Mesodermal cell (in vitro differentiated cells): ENCODE data around the gene TAC3.

ENCODE experiments used
- H3K27ac ChIP-seq: 2 replicates; pipeline ENCODE4 v1.7.0; 2013; ENCODE audit warnings: mild to moderate bottlenecking, low read depth, low read length, moderate library complexity; ENCODE audit not compliant: severe bottlenecking
- H3K36me3 ChIP-seq: 2 replicates; pipeline ENCODE4 v1.7.1; 2013; ENCODE audit warnings: mild to moderate bottlenecking, low read length, moderate library complexity; ENCODE audit not compliant: control insufficient read depth, insufficient read depth
- H3K4me1 ChIP-seq: one replicate; pipeline ENCODE4 v1.7.1; 2013; ENCODE audit warnings: mild to moderate bottlenecking, low read length; ENCODE audit not compliant: insufficient read depth, control insufficient read depth, poor library complexity, severe bottlenecking
- H3K4me3 ChIP-seq: 2 replicates; pipeline ENCODE4 v1.7.0; 2013; ENCODE audit warnings: low read length, control low read depth, mild to moderate bottlenecking; ENCODE audit not compliant: insufficient read depth, poor library complexity, severe bottlenecking; ENCODE audit errors: extremely low read depth
- H3K9me3 ChIP-seq: 2 replicates; pipeline ENCODE4 v1.7.1; 2013; ENCODE audit warnings: mild to moderate bottlenecking, low read length, moderate library complexity; ENCODE audit not compliant: control insufficient read depth
- WGBS, 2 experiments: methylation state at CpG; one replicate each; pipeline ENCODE4 v1.1.5; 2013; ENCODE audit warnings: missing lambda C conversion rate in 2 of 2; ENCODE audit not compliant: insufficient coverage in 2 of 2; 5-methylcytosine and 5-hydroxymethylcytosine counted together

The TAC3 gene

DNA sequence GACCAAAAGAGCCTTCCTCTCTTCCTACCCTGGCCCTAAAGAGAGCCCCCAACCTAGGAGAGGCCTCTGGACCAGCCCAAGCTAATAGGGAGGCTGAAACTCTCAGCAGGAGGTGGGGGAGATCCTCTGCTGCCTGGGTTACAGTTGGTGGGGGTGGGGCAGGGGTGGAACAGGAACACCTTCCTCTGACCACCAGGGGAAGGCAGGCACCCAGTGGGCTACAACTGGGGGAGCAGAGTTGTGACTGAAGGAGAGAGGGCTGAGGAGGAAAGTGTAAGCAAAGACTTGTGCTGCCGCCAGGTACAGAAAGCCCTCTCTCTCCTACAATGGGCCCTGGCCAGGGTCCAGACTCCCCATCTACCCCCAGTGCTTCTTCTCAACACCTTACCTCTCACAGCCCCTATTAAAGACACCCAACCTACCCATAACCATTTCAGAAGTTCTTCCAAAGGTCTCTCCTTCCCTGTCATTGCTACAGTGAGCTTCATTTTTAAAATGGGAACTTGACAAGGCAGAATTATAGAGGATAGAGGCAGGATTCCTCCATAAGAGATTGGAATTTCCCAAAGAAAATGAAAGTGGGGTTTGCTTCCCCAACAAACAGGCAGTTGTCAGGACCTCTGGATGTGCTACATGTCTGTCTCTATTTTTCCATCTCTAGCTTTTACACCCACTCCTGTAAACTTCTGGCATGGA is 32.2 kb upstream of the TAC3 start:
- no peaks in the 10 kb centered on the region for H3K9me3 ChIP-seq
- H3K4me1 ChIP-seq, result no peaks in the 10 kb centered on the region
- no peak overlapping the region for H3K4me3 ChIP-seq
- H3K36me3 ChIP-seq, result no peaks in the 10 kb centered on the region
- no peak overlapping the region for H3K27ac ChIP-seq
- WGBS, 2 experiments, result 80% methylated on average over 1 of the region's 1 CpG; no CpG with 5 or more reads in 1 of the 2 experiments

DNA sequence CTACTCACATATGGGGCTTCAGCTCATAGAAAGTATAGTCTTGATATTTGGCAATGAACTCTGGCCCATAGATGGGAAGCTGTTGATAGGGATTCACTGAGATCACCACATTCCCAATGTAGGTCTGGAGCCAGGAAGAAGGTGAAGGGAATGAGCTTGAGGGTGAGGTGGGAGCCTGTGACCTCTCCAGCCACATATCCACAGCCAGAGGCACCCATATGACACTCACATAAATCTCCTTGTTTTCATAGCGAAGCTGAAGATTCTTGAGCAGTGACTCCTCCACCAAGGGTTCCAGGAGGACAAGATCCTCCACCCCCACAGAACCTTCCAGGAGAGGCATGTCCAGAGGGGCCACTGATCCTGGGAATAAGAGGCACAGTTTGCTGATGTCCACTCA is 31.7 kb upstream of the TAC3 start:
- no peaks in the 10 kb centered on the region for H3K4me1 ChIP-seq
- H3K27ac ChIP-seq, result no peak overlapping the region
- WGBS, 2 experiments, result 80% methylated on average over 1 of the region's 1 CpG; no CpG with 5 or more reads in 1 of the 2 experiments
- H3K36me3 ChIP-seq, result no peaks in the 10 kb centered on the region
- no peaks in the 10 kb centered on the region for H3K9me3 ChIP-seq
- H3K4me3 ChIP-seq, result no peak overlapping the region

DNA sequence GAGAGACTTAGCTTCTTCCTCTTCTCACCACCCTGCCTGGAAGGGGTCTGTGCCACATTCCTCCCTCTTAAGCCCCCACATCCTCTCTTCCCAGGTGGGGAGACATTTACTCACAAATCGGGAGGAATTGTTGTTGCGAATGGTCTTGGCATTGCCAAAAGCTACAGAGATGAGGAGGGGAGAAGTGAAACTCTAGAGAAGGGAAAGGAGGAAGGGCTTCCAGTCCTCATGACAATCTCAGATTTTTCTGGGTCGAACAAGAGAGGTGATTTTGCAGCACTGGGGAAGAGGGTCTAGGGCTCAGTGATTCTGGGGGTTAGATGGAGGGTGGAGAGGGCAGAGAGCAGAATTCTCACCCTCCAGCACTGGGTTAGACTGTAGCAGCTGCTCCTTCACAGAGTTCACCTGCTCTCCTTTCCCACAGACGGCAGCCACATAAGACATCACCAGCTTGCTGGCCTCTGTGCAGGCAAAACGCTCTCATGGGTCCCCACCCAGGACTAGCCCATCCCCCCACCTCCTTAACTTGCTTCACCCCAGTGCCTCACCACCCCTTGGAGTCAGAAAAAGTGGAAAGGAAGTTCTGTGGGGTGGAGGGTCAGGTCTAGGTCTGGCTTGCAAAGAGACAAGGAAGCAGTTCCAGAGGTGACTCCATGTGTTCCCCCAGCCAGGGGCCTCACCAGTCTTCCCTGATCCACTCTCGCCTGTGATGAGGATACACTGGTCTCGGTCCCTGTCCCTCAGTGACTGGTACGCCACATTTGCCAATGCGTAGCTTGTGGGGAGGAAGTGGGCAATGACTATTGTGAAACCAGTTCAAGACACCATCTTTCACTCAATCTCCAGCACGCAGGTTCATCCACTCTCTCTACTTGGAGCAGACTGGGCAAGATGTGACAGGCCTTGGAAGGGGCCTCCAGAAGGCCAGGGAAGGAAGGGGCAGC is 30.9 kb upstream of the TAC3 start:
- no peaks in the 10 kb centered on the region for H3K9me3 ChIP-seq
- 88 to 100% methylated on average over 4 of the region's 10 CpGs for WGBS, 2 experiments
- no peak overlapping the region for H3K27ac ChIP-seq
- H3K36me3 ChIP-seq, result no peaks in the 10 kb centered on the region
- no peak overlapping the region for H3K4me3 ChIP-seq
- no peaks in the 10 kb centered on the region for H3K4me1 ChIP-seq

DNA sequence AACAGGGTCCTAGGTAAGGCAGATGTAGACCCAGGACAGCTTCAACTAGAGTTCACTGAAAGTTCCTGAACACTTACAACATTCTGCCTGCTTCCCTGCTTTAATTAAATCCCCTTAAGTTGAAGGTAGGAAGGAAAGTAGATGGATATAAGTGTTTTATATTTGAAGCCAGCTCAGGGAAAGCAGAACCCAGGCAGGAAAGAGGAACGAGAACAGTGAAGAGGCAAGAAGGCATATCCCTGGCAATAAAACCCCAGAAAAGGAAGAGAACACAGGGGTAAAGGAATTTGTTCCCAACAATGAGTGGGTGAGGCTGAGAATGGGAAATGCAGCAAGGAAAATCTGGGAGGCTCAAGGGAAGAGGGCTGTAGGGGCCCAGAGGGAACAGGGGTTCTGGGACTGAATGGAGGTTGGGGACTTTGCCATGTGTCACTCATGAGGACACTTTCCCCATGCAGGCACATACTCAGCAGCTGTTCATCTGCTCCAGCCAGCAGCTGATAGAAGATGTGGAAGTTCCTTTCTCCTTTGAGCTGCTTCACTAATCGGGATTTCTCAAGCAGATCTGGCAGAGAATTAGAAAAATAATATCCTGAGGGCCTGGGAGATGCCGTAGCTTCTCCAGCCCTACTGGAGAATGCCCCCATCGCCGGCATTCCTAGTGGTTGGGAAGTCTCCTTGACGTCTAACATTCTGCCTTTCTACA is 29.9 kb upstream of the TAC3 start:
- WGBS, 2 experiments, result 83 to 93% methylated on average over 5 of the region's 6 CpGs
- H3K4me1 ChIP-seq, result no peaks in the 10 kb centered on the region
- no peak overlapping the region for H3K27ac ChIP-seq
- H3K36me3 ChIP-seq, result no peaks in the 10 kb centered on the region
- H3K9me3 ChIP-seq, result no peaks in the 10 kb centered on the region
- H3K4me3 ChIP-seq, result no peak overlapping the region

DNA sequence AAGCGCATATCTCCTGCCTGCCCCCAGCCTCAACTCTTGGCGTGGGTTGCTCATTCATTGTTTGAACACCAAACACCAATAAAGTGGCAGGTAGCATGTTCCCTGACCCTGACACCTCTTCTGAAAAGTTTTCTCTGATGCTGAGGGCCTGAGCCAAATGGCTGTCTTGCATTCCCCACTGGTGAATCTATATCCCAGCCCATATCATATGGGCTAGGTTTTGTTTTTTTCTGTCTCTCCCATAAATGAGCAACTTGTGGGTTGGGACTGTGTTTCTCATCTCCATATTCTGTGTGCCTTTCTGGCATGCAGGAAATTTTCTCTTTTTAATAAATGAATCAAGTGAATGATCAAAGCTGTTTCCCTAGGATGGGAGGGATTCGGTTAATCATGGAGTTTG is 28.6 kb upstream of the TAC3 start:
- Histone ChIP-seq H3K27ac (no peak overlapping the region), H3K4me3 (no peak overlapping the region), H3K4me1 (no peaks in the 10 kb centered on the region), H3K9me3 (no peaks in the 10 kb centered on the region), H3K36me3 (no peaks in the 10 kb centered on the region)
- 86 to 100% methylated on average over 1 to 2 of the region's 3 CpGs for WGBS, 2 experiments

DNA sequence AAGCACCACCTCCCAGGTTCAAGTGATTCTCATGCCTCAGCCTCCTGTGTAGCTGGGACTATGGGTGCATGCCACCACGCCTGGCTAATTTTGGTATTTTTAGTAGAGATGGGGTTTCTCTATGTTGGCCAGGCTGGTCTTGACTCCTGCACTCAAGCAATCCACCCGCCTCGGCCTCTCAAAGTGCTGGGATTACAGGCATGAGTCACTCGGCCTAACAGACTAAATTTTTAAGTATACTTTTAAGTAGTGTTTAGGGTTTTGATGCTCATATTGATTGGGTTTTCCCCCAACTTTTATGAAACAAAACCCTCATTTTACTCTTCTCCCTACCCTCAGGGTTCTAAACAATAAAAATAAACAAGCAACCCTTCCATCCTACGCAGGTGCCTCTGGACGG is 28.1 kb upstream of the TAC3 start:
- Histone ChIP-seq H3K9me3 (no peaks in the 10 kb centered on the region), H3K4me1 (no peaks in the 10 kb centered on the region), H3K4me3 (no peak overlapping the region), H3K36me3 (no peaks in the 10 kb centered on the region), H3K27ac (no peak overlapping the region)
- WGBS, 2 experiments, result 86 to 100% methylated on average over 2 to 4 of the region's 6 CpGs

DNA sequence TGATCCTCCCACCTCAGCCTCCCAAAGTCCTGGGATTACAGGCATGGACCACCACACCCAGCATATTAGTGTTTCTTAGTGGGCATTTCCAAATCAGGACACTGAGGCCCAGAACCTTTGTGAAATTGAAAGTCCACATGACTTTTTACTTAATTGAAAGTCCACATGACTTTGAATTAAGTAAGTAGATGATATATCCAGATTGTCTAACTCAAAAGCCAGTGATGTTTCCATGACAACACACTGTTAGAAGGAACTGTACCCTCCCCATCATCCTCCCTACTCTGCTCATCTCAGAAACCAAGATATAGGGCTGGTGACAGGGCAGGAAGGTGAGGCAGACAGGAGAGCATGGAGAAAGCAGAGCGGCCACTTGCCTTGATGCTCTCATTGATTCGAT is 26.4 kb upstream of the TAC3 start:
- whole genome bisulfite sequencing, 2 experiments, result 92% methylated on average over 2 of the region's 2 CpGs
- H3K36me3 ChIP-seq, result no peaks in the 10 kb centered on the region
- no peaks in the 10 kb centered on the region for H3K4me1 ChIP-seq
- H3K4me3 ChIP-seq, result no peak overlapping the region
- H3K27ac ChIP-seq, result no peak overlapping the region
- no peaks in the 10 kb centered on the region for H3K9me3 ChIP-seq

DNA sequence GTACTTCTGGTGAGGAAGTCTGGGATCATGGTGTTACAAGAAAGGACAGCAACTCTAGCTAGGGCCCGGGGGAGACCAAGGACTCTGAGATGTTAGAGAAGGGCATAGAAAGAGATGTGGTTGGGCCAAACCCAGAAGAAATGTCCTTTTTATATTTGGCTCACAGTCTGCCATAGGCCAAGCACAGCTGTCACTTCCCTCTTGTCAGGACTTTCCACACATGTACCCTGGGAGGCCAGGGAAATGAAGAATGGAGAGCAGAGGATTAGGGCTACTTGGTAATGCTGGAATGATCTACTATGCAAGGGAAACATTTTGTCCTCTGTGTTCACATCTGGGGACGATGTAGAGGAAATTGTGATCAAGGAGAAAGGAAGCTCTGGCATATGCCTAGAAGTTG is 24.4 kb upstream of the TAC3 start:
- no peaks in the 10 kb centered on the region for H3K36me3 ChIP-seq
- no peaks in the 10 kb centered on the region for H3K4me1 ChIP-seq
- H3K4me3 ChIP-seq, result no peak overlapping the region
- WGBS, 2 experiments, result 79 to 92% methylated on average over 2 of the region's 2 CpGs
- no peaks in the 10 kb centered on the region for H3K9me3 ChIP-seq
- no peak overlapping the region for H3K27ac ChIP-seq

DNA sequence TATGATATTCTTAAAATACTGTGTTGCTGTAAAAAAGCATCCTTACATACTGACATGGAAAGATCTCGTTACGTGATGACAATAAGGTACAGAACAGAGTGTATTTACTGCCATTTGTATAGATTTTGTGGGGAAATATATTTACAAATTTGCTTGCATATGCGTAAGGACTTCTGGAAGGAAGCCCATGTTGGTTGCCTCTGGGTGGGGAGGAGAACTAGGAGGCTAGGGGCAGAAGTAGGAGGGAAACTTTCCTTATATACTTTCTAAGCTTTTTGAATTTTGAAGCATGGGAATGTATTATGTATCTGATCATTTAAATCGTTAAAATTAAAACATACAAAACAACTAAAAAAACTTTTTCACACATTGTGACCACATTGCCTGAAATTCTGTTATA is 23.9 kb upstream of the TAC3 start:
- H3K27ac ChIP-seq, result no peak overlapping the region
- H3K4me3 ChIP-seq, result no peak overlapping the region
- H3K4me1 ChIP-seq, result no peaks in the 10 kb centered on the region
- no peaks in the 10 kb centered on the region for H3K36me3 ChIP-seq
- no peaks in the 10 kb centered on the region for H3K9me3 ChIP-seq
- 100% methylated on average over 2 of the region's 4 CpGs; no CpG with 5 or more reads in 1 of the 2 experiments for WGBS, 2 experiments

DNA sequence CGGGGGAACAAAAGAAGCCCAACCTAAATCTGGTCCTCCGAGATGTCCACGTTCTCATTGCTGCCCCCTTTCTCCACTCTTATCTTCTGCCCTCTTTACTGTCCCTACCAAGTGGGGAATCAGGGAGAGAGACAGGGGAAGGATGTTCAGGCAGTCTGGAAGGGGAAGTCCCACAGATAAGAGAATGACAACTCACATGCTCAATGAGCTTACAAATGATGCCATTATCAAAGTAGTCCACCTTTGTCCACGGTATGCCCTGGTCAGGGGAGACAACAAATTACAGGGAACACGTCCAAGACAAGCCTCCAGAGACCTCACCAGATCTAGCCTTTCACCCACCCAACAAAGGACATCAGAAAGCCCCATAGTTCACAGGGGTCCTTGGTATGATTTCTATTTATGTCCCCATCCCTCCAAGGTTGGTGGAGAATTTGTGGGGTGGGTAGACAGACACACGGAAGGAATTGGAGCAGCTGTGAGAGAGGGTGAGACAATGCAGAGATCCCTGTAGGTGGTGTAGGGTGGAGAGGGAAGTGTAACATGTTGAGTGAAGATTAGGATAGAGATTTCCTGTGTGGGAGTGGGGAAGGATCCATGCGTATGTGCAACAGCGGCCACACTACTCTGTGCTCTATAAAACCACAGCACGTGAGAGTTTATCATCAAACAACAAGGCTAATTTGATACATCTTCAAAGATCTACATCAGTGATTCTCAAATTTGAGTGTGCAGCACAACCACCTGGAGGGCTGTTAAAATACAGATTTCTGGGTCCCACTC is 22.9 kb upstream of the TAC3 start:
- WGBS, 2 experiments, result 84 to 87% methylated on average over 4 to 5 of the region's 9 CpGs
- H3K4me1 ChIP-seq, result no peaks in the 10 kb centered on the region
- no peaks in the 10 kb centered on the region for H3K9me3 ChIP-seq
- no peak overlapping the region for H3K4me3 ChIP-seq
- no peak overlapping the region for H3K27ac ChIP-seq
- H3K36me3 ChIP-seq, result no peaks in the 10 kb centered on the region
